NOMO-1 (cell line): Measurements from ENCODE around the gene TLR9.

Source experiments
- DNase-seq, 2 experiments: peaks; one replicate each; lab custom pipeline; 2025; ENCODE audit not compliant: unreplicated experiment in 2 of 2; lab: John Stamatoyannopoulos, UW

Gene TLR9

DNA sequence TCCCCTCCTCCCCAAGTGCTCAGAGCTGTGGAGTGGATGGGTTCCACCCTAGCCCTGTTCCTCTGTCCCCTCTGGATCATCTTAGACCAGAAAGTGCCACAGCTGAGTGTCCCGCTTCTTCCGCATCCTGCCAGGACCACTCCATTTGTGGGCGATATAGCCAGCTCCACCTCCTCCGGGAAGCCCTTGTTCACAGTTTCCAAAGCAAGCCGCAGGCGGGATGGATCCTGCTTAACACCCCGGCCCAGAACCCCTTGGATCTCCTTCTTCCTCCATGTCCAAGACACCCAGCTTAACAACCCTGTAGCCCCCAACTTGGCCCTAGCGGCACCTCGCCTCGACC lies 28.0 kb downstream of the TLR9 start:
- no peak for DNase-seq

GRCh38 chr3:52196977-52197376 lies 28.5 kb downstream of the TLR9 start:
- DNase-seq: no peak

DNA sequence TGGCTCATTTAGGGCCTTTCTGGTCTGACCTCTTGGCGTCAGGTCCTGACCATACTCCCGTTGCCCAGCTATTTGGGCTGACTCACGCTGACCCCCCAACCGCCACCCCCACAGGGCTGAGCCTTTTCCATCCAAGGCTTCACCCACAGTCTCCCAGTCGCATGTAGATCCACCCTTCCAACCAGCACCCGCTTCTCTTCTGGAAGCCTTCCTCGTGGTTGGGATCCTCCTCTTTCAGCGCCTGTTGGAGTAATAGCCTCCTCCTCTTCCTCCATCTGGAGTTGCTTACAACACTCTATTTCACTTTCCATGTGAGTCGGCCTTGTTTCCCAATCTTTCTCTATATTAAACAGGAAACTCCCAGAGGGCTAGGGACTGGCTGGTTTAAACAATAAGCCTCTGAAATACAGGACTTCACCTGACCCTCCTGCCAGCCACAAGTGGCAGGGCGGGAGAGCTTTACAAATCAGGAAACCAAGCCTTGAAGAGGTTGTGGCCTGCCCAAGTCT lies 29.6 kb downstream of the TLR9 start:
- DNase-seq: peak in 1 of 2 experiments; percentile 49

DNA sequence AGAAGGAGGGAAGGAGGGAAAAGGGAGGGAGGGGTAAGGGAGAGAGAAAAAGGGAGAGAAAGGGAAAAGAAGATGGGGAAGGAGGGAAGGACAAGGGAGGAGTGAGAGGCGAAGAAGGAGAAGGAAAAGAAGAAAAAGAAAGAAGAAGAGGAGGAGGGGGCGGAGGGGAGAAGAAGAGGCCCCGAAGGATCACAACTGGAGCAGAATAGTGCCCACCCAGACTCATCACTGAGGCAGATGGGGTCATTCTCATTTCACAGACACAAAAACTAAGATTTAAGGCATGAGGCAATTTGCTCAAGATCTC lies 30.2 kb downstream of the TLR9 start:
- no peak for DNase-seq

DNA sequence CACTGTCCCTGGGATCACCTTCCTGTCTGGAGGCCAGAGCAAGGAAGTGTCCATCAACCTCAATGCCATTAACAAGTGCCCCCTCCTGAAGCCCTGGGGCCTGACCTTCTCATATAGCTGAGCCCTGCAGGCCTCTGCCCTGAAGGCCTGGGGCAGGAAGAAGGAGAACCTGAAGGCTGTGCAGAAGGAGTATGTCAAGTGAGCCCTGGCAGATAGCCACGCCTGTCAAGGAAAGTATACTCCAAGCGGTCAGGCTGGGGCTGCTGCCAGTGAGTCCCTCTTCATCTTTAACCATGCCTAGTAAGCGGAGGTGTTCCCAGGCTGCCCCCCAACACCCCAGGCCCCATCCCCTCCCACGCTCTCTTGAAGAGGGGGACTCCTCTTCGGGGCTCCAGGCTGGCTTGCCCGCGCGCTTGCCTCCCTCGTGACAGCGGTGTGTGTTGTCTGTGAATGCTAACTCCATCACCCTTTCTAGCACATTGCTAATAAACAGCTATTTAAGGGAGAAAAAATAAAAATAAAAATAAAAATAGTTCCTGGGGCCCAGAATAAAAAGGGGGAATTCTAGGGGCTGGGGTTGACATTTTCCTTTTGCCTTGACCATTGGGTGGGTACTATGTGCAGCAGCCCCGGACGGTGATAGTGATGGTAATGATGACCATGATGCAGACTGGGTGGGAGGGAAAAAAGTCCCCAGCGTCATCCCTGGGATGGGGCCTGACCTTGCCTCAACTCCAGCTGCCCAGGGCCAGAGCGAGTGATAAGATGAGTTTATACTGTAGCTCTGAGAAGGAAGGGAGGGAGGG lies 30.8 kb downstream of the TLR9 start:
- no peak for DNase-seq

DNA sequence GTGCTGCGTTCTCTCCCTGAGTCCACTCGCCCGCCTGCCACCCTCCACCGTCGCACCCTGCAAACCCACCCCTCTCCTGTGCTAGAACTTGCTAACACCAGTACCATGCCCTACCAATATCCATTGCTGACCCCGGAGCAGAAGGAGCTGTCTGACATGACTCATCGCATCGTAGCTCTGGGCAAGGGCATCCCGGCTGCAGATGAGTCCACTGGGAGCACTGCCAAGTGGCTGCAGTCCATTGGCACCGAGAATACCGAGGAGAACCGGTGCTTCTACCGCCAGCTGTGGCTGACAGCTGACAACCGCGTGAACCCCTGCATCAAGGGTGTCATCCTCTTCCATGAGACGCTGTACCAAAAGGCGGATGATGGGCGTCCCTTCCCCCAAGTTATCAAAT lies 32.4 kb downstream of the TLR9 start:
- no peak for DNase-seq

- DNase-seq: no peak
Observed at GRCh38 chr3:52191663-52192062, 33.8 kb downstream of the TLR9 start.

DNA sequence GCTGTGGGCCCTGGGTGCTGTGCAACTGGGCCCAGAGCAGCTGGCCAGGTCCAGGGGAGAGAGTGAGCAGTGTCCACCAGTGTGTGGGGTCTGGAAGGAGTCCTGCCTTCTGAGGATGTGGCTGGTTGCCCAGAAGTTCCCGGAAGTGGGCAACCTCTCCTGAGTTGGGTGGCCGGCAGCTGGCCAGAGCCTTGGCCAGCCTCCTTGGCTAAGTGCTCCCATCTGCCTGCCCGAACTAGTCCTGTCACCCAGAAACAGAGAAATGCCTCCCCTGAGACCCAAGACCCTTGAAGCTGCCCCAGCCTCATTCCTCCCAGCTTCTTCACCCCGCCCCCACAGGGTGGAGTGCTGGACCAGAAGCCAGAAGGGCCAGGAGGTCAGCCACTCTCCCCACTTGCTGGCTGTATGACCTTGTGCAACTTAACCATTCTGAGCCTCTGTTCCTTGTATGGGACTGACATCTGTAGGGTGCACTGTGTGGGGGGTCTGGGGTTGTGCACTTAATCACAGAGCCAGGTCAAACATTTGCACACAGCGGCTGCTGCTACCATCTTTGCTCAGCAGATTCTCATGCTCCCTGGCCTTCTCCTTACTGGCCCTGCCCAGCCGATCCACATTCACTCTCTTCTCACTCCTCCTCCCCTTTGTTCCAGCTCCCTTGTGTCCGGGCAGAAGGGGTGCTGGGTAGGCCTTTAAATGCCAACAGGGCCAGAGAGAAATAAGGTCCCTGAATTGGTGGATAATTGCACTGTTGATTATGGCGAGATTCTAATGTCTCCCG lies 35.0 kb downstream of the TLR9 start:
- no peak for DNase-seq

- DNase-seq: peak; percentile 37 to 61
Observed at GRCh38 chr3:52188556-52188955, 36.9 kb downstream of the TLR9 start.

DNA sequence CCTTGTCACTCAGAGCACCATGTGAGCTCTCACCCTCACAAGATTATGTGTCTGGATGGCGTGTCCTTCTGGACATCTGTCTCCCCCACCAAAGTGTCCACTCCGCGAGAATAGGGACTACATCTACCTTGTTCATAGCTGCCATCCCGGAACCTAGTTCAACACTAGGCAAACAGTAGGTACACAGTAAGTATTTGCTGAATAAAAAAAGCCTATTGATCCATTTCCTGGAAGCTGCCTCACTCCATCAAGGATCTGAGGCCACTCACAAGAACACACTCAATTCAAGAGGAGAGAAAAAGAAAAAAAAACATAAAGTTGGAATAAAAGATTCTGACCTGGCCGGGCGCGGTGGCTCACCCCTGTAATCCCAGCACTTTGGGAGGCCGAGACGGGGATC lies 38.7 kb downstream of the TLR9 start:
- no peak for DNase-seq

- DNase-seq: peak; percentile 84 to 92
Observed at GRCh38 chr3:52185837-52186236, 39.6 kb downstream of the TLR9 start.

- no peak for DNase-seq
Observed at GRCh38 chr3:52185311-52185710, 40.1 kb downstream of the TLR9 start.

DNA sequence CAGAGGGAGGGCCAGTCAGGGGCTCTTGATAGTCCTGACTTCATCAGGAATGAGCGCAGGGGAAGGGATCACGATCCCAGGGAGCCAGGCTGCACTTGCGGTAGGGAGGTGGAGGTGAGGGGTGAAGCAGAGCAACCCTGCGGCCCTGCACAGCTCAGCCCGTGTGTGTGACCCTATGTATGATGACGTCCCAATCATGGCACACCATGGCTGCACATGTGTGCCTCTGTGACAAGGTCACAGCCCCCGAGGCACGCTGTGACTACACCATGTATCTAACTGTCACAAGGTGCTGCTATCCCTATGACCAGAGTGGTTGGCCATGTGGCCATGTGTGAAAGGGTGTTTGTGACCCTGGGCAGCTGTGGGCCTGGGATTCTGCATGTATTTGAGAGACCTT lies 40.8 kb downstream of the TLR9 start:
- DNase-seq: no peak

- DNase-seq: no peak
Observed at GRCh38 chr3:52183786-52184445, 41.5 kb downstream of the TLR9 start.

- no peak for DNase-seq
Observed at GRCh38 chr3:52182691-52183090, 42.8 kb downstream of the TLR9 start.

- DNase-seq: no peak
Observed at GRCh38 chr3:52182196-52182595, 43.2 kb downstream of the TLR9 start.

- no peak for DNase-seq
Observed at GRCh38 chr3:52181543-52181942, 43.9 kb downstream of the TLR9 start.

- DNase-seq: no peak
Observed at GRCh38 chr3:52178537-52178936, 46.9 kb downstream of the TLR9 start.

DNA sequence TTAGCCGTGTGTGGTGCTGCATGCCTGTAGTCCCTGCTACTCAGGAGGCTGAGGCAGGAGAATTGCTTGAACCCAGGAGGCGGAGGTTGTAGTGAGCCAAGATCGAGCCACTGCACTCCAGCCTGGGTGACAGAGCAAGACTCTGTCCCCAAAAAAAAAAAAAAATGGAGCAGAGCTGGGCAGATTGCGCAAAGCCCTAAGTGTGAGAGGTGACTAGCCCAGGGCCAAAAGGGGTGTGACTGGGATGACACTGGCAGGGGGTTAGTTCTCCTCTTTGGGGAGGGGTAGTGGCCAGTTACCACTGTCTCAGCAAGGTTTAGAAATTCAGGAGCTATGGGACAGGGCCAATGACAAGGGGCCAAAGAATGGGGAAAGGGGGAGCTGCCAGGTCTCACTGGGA lies 47.3 kb downstream of the TLR9 start:
- peak in 1 of 2 experiments; percentile 11 for DNase-seq

GRCh38 chr3:52177701-52178042 lies 47.8 kb downstream of the TLR9 start:
- DNase-seq: no peak

DNA sequence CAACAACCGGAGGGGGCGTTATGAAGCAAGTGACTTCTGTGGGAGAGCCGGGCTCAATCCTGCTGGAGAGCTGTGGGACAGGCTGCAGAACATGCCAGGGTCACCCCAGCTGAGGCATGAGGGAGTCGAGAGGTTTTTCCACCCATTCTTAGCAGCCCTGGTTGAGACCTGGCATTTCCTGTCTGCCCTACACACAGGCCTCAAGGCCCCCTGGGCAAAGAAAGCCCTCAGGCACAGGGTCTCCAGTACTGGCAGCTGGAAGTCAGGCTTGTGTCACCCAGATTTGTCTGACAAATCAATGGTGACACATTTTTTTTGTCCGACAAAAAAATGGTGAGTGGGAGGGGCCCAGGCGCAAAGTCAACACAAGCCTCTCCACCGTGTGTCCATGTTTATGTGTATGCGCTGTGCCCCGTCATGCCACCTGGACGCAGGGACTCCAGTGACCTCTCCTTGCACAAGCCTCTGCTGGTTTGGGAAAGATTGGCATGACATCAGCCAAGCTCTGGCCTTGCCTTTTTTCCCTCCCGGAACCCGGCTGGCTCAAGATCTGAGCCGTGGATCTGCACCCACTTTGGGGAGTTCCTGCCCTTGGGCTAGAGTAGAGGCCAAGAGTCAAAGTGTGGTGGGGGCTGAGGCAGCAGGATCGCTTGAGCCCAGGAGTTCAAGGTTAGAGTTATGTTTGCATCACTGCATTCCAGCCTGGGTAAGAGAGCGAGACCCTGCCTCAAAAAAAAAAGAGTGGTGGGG lies 48.3 kb downstream of the TLR9 start:
- no peak for DNase-seq
